Kidney (tissue), 14 donors: Measurements from ENCODE around the gene PTPRK. TPM values are rescaled to one million over a fixed set of nuclear protein-coding genes. Genes with fewer than 3 reads are reported as not detected.

Source experiments
- DNase-seq, 5 donors: peaks; one replicate each; pipeline ENCODE4 v3.0.0-alpha.2; 2013 to 2020
- FAIRE-seq: peaks from 2 replicates; lab custom pipeline; 2012; peaks lifted over from hg19 to GRCh38; lab: Jason Lieb, UNC
- H3K27ac ChIP-seq, 2 donors: one replicate each; pipeline ENCODE4 v1.7.0; 2013; ENCODE audit warnings: low read depth in 2 of 2, low read length in 2 of 2, inconsistent platforms in 1 of 2
- H3K27me3 ChIP-seq: one replicate; pipeline ENCODE4 v1.7.1; 2013; ENCODE audit warnings: low read length, inconsistent platforms; ENCODE audit not compliant: control insufficient read depth, insufficient read depth
- H3K36me3 ChIP-seq, 3 donors: one replicate each; pipeline versions ENCODE4 v1.7.0 to v1.7.1; 2013; ENCODE audit warnings: low read length in 3 of 3, control low read depth in 1 of 3, inconsistent platforms in 1 of 3; ENCODE audit not compliant: insufficient read depth in 3 of 3, control insufficient read depth in 2 of 3
- H3K4me1 ChIP-seq, 3 donors: one replicate each; pipeline versions ENCODE4 v1.7.0 to v1.7.1; 2013; ENCODE audit warnings: low read length in 3 of 3, inconsistent platforms in 1 of 3, low read depth in 1 of 3; ENCODE audit not compliant: control insufficient read depth in 2 of 3, insufficient read depth in 2 of 3
- H3K4me3 ChIP-seq, 3 donors: one replicate each; pipeline versions ENCODE4 v1.7.0 to v1.8.1; 2013; ENCODE audit warnings: low read length in 3 of 3, control low read depth in 1 of 3, inconsistent platforms in 1 of 3
- H3K9ac ChIP-seq, 3 donors: one replicate each; pipeline versions ENCODE4 v1.7.0 to v1.7.1; 2013; ENCODE audit warnings: low read length in 3 of 3, control low read depth in 1 of 3, inconsistent platforms in 1 of 3
- H3K9me3 ChIP-seq, 3 donors: one replicate each; pipeline versions ENCODE4 v1.7.0 to v1.7.1; 2013; ENCODE audit warnings: low read length in 3 of 3, control low read depth in 1 of 3, inconsistent platforms in 1 of 3; ENCODE audit not compliant: control insufficient read depth in 2 of 3, insufficient read depth in 1 of 3
- intact Hi-C: fragments of 100-400 bp; cut with DNase I; formaldehyde crosslinking; loops from one replicate; pipeline ENCODE4 v1.11.1; 2022
- polyA plus RNA-seq: library from polyadenylated mRNA; stranded (reverse); fragments of 350-450 nt; fragmentation: Illumina TruSeq; extraction: RNeasy Lipid Tissue Mini Kit (QIAGEN cat#74804); gene quantifications from one replicate; pipeline ENCODE4 v1.2.3, GENCODE V29; 2014; ENCODE audit warnings: low read depth, low replicate concordance; ENCODE audit not compliant: insufficient read depth
- total RNA-seq: library from RNA; stranded (reverse); fragmentation: NEBNext Ultra II Directional; extraction: Animal tissue kit (Norgen Biotek cat#: 25700); gene quantifications from one replicate; pipeline ENCODE4 v1.2.1, GENCODE V29; 2021
- TF ChIP-seq, protein P1 (sequence below): IDR thresholded peaks from 3 replicates; pipeline ENCODE4 v1.5.1; 2012; ENCODE audit warnings: mild to moderate bottlenecking, moderate library complexity, borderline replicate concordance; ENCODE audit not compliant: insufficient read depth; ENCODE audit errors: extremely low read depth
- donor health status: control.
- donor health status: control.
- donor health status: control.
- donor health status: control.
- donor health status: control.
- donor health status: DM: yes; HTN: yes; CAD: no.
- donor health status: Normal renal cell carcinoma (clear cell type).

The PTPRK gene
- total and polyA plus RNA-seq, 2 donors from 2014 or later, result 9.2 to 72.8 TPM

DNA sequence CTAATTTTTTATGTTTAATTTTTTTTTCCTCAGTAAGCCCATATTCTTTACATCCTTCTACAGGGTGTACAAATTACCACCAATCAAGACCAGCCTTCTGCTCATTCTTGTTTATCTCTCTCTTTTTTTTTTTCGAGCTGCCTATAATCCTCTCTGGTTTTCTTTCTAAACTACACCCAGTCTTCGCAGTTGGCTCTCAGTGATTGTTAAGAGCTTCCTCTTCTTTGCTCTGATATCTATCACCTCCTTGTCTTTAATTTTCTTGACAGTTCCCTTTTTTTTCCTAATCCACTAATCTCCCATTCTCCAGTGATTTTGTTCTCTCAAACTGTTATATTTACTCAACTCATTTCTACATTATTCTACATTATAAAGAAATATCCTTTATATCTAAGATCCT, 38.5 kb upstream of the PTPRK start:
- TF ChIP-seq, protein P1, sequence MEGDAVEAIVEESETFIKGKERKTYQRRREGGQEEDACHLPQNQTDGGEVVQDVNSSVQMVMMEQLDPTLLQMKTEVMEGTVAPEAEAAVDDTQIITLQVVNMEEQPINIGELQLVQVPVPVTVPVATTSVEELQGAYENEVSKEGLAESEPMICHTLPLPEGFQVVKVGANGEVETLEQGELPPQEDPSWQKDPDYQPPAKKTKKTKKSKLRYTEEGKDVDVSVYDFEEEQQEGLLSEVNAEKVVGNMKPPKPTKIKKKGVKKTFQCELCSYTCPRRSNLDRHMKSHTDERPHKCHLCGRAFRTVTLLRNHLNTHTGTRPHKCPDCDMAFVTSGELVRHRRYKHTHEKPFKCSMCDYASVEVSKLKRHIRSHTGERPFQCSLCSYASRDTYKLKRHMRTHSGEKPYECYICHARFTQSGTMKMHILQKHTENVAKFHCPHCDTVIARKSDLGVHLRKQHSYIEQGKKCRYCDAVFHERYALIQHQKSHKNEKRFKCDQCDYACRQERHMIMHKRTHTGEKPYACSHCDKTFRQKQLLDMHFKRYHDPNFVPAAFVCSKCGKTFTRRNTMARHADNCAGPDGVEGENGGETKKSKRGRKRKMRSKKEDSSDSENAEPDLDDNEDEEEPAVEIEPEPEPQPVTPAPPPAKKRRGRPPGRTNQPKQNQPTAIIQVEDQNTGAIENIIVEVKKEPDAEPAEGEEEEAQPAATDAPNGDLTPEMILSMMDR, result no peak
- Histone ChIP-seq H3K4me1 (no peaks in the 10 kb centered on the region), H3K27me3 (no peaks in the 10 kb centered on the region), H3K9me3 (no peaks in the 10 kb centered on the region), H3K4me3 (no peak overlapping the region), H3K36me3 (no peaks in the 10 kb centered on the region), H3K27ac (no peak overlapping the region), H3K9ac (no peak overlapping the region)
- DNase-seq (no peak), FAIRE-seq (no peak)
- intact Hi-C loops, result no loop called here

DNA sequence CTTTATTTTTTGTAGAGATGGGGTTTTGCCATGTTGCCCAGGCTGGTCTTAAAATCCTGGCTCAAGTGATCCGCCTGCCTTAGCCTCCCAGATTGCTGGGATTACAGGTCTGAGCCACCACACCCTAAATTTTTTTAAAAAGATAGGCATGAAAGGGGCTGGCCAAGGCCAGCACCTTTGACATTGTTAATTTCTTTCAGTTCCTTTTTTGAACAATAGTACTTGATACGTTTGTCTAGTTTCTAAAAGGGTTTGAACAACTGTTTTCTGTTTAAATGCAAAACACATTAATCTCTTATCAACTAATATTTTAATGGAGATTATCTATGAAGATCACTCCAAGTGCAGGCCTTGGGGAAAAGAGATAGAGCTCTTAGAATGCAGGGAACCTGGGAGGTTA, 37.6 kb upstream of the PTPRK start:
- Histone ChIP-seq H3K27ac (no peak overlapping the region), H3K9me3 (no peaks in the 10 kb centered on the region), H3K9ac (no peak overlapping the region), H3K4me1 (no peaks in the 10 kb centered on the region), H3K36me3 (no peaks in the 10 kb centered on the region), H3K4me3 (no peak overlapping the region), H3K27me3 (no peaks in the 10 kb centered on the region)
- DNase-seq, result no peak
- intact Hi-C loops, result no loop called here
- TF ChIP-seq, protein P1, result no peak
- no peak for FAIRE-seq

DNA sequence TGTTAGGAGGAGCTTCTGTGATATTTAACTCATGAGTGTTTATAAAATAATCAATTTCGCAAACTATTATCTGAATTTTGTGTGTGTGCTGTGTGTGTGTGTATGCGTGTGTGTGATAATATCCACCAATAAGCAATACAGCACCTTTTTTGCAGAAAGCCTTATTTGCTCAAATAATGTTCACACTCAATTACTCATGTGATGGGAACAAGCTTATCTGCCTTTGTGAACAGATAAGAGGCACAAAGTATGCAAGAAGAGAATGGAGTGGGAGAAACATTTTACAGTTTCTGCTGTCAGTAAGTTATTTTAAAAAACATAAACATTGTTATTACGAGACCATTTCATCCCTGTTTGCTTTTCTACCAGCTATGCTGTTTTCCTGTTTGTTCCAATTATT, 36.7 kb upstream of the PTPRK start:
- Histone ChIP-seq H3K9me3 (no peaks in the 10 kb centered on the region), H3K27me3 (no peaks in the 10 kb centered on the region), H3K27ac (no peak overlapping the region), H3K36me3 (no peaks in the 10 kb centered on the region), H3K9ac (no peak overlapping the region), H3K4me3 (no peak overlapping the region), H3K4me1 (no peaks in the 10 kb centered on the region)
- intact Hi-C loops, result no loop called here
- TF ChIP-seq, protein P1, result no peak
- FAIRE-seq (no peak), DNase-seq (no peak)

DNA sequence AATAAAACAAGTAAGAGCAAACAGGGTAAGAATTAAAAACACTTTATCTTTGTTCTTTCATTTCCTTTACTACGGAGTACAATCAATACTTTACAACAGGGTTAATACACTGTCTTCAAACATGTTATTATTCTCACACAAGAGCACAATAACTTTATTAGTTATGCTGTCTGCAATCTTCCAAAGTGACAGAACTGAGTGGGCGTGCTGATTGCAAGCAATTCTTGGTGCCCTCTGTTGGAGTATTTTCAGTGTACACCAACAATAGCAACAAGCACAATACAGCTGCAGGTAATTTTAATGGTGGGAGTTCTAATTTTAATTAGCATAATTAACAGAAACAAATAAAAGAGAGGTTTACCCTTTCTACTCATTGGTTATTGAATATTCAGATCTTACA, 33.9 kb upstream of the PTPRK start:
- H3K27me3 ChIP-seq, result no peaks in the 10 kb centered on the region
- no peak overlapping the region for H3K27ac ChIP-seq
- no peaks in the 10 kb centered on the region for H3K9me3 ChIP-seq
- no peaks in the 10 kb centered on the region for H3K36me3 ChIP-seq
- peak in 2 of 5 donors; percentile 3 to 8 for DNase-seq
- no peaks in the 10 kb centered on the region for H3K4me1 ChIP-seq
- TF ChIP-seq, protein P1, result peak; percentile 27
- no peak for FAIRE-seq
- H3K4me3 ChIP-seq, result no peak overlapping the region
- intact Hi-C loops, result no loop called here
- H3K9ac ChIP-seq, result no peak overlapping the region
